HepG2 (cell line): ENCODE results near the gene SLC11A1. TPM values are rescaled to one million over a fixed set of nuclear protein-coding genes. Genes with fewer than 3 reads are reported as not detected.

Experiments used
- CREM ChIP-seq, 2 experiments: sonication (generic) in 1 of 2; formaldehyde crosslinking in 1 of 2; IDR thresholded peaks; 2 replicates each; pipeline versions ENCODE4 v1.4.0 to v1.6.1; 2016 to 2020; ENCODE audit warnings: antibody characterized with exemption in 1 of 2, mild to moderate bottlenecking in 1 of 2, missing genetic modification reagents in 1 of 2
- EP300 ChIP-seq, 3 experiments: sonication (generic) in 1 of 3; formaldehyde crosslinking in 1 of 3; IDR thresholded peaks; 2 replicates each; pipeline versions ENCODE4 v1.5.1 to v1.6.1; 2011 to 2020; ENCODE audit warnings: low read depth in 2 of 3, low read length in 2 of 3, borderline replicate concordance in 1 of 3, improper control_type of control experiment in 1 of 3, mild to moderate bottlenecking in 1 of 3, missing genetic modification reagents in 1 of 3, moderate library complexity in 1 of 3
- HOMEZ ChIP-seq: IDR thresholded peaks from 2 replicates; pipeline ENCODE4 v1.6.1; 2016; ENCODE audit warnings: low read depth
- IRX3 ChIP-seq: sonication (generic); formaldehyde crosslinking; IDR thresholded peaks from 2 replicates; pipeline ENCODE4 v1.8.1; 2023; ENCODE audit warnings: mild to moderate bottlenecking, low read depth, missing genetic modification reagents, borderline replicate concordance
- JDP2 ChIP-seq: sonication (generic); formaldehyde crosslinking; IDR thresholded peaks from 2 replicates; pipeline ENCODE4 v1.8.1; 2022; ENCODE audit warnings: missing genetic modification reagents, borderline replicate concordance
- PITX1 ChIP-seq: sonication (generic); formaldehyde crosslinking; IDR thresholded peaks from 2 replicates; pipeline ENCODE4 v1.5.1; 2020; ENCODE audit warnings: mild to moderate bottlenecking, missing genetic modification reagents
- POLR2G ChIP-seq: fragments of 200-400 bp; formaldehyde crosslinking; IDR thresholded peaks from 2 replicates; pipeline ENCODE4 v1.6.1; 2018; ENCODE audit warnings: mild to moderate bottlenecking, low read depth, low read length, moderate library complexity
- RCOR2 ChIP-seq: IDR thresholded peaks from 2 replicates; pipeline ENCODE4 v1.6.1; 2016; ENCODE audit warnings: missing biosample characterization, missing genetic modification reagents
- SAFB2 ChIP-seq: sonication (generic); formaldehyde crosslinking; IDR thresholded peaks from 2 replicates; pipeline ENCODE4 v1.5.1; 2020; ENCODE audit warnings: missing genetic modification reagents, low read depth, mild to moderate bottlenecking, borderline replicate concordance
- SP2 ChIP-seq: sonication (generic); formaldehyde crosslinking; IDR thresholded peaks from 2 replicates; pipeline ENCODE4 v1.5.1; 2020; ENCODE audit warnings: mild to moderate bottlenecking, missing genetic modification reagents
- TBX2 ChIP-seq: sonication (generic); formaldehyde crosslinking; IDR thresholded peaks from 2 replicates; pipeline ENCODE4 v1.5.0; 2020; ENCODE audit warnings: missing genetic modification reagents, mild to moderate bottlenecking, borderline replicate concordance
- YEATS2 ChIP-seq: sonication (generic); formaldehyde crosslinking; IDR thresholded peaks from 2 replicates; pipeline ENCODE4 v1.4.0; 2020; ENCODE audit warnings: missing genetic modification reagents, borderline replicate concordance
- ZKSCAN5 ChIP-seq: sonication (generic); formaldehyde crosslinking; IDR thresholded peaks from 2 replicates; pipeline ENCODE4 v1.5.1; 2020; ENCODE audit warnings: mild to moderate bottlenecking, missing genetic modification reagents
- ZNF24 ChIP-seq: fragments of 450-650 bp; IDR thresholded peaks from 2 replicates; pipeline ENCODE4 v1.6.1; 2017; ENCODE audit warnings: antibody characterized with exemption, mild to moderate bottlenecking
- ZNF276 ChIP-seq: sonication (generic); formaldehyde crosslinking; IDR thresholded peaks from 2 replicates; pipeline ENCODE4 v1.4.0; 2020; ENCODE audit warnings: mild to moderate bottlenecking, low read depth, missing genetic modification reagents
- ZNF343 ChIP-seq: sonication (generic); formaldehyde crosslinking; IDR thresholded peaks from 2 replicates; pipeline ENCODE4 v1.4.0; 2020; ENCODE audit warnings: mild to moderate bottlenecking, missing genetic modification reagents
- ZNF414 ChIP-seq: sonication (generic); formaldehyde crosslinking; IDR thresholded peaks from 2 replicates; pipeline ENCODE4 v1.5.0; 2020; ENCODE audit warnings: missing genetic modification reagents
- ZNF501 ChIP-seq: sonication (generic); formaldehyde crosslinking; IDR thresholded peaks from 2 replicates; pipeline ENCODE4 v1.5.1; 2020; ENCODE audit warnings: mild to moderate bottlenecking, moderate library complexity, missing genetic modification reagents
- ZNF576 ChIP-seq: sonication (generic); formaldehyde crosslinking; IDR thresholded peaks from 2 replicates; pipeline ENCODE4 v1.4.0; 2020; ENCODE audit warnings: mild to moderate bottlenecking, missing genetic modification reagents
- ZNF589 ChIP-seq: sonication (generic); formaldehyde crosslinking; conservative IDR thresholded peaks from 2 replicates; pipeline ENCODE4 v1.8.0; 2022; ENCODE audit warnings: mild to moderate bottlenecking, moderate library complexity, missing genetic modification reagents
- ZNF784 ChIP-seq: sonication (generic); formaldehyde crosslinking; IDR thresholded peaks from 2 replicates; pipeline ENCODE4 v1.5.1; 2020; ENCODE audit warnings: missing genetic modification reagents, mild to moderate bottlenecking, borderline replicate concordance
- ZSCAN20 ChIP-seq: sonication (generic); formaldehyde crosslinking; IDR thresholded peaks from 2 replicates; pipeline ENCODE4 v1.4.0; 2020; ENCODE audit warnings: missing genetic modification reagents, mild to moderate bottlenecking, borderline replicate concordance
- polyA plus RNA-seq, 8 experiments: library from polyadenylated mRNA; depleted of rRNA in 3 of 8; stranded (reverse) in 7 of 8; unstranded in 1 of 8; fragments of >200 nt; fragmentation: Illumina TruSeq in 4 of 8; extraction: Trizol in 4 of 8; gene quantifications; 2 replicates each; pipeline versions ENCODE4 v1.2.1 to v1.2.3, GENCODE V29; 2011 to 2016; ENCODE audit warnings: low read depth in 4 of 8, missing spikeins in 1 of 8, mixed read lengths in 1 of 8; ENCODE audit not compliant: insufficient read depth in 1 of 8
- total RNA-seq, 5 experiments: library from RNA; depleted of rRNA; stranded (reverse); fragments of >200 nt; fragmentation: Illumina TruSeq; extraction: Trizol; gene quantifications; 2 replicates each; pipeline ENCODE4 v1.2.3, GENCODE V29; 2016; ENCODE audit warnings: low read depth in 1 of 5

Gene SLC11A1
- total and polyA plus RNA-seq, 2 of the 13 experiments (the other 11 are each of a cell fraction or from before 2014, with no cell fraction given) = 0.33 to 2.3 TPM

- TF ChIP-seq TBX2 (CRISPR knock-in tag) (peak; percentile 75), ZKSCAN5 (peak; percentile 15; the same call in 1 of the 2 replicates), EP300 (IDR thresholded peaks at IDR 0.05; ENCODE audit: low read depth in 2 of 2, low read length in 2 of 2) (no peak; a peak in 1 of 4 replicates), EP300 (CRISPR knock-in tag; IDR thresholded peaks at IDR 0.05; ENCODE audit: borderline replicate concordance) (no peak), RCOR2 (CRISPR knock-in tag) (no peak), ZNF784 (peak; percentile 21; the same call in 1 of the 2 replicates), YEATS2 (no peak), POLR2G (peak; percentile 91), ZNF24 (no peak), ZNF343 (CRISPR knock-in tag) (0 out of 2 replicates have a peak, but pooled peaks have one; percentile 28), JDP2 (CRISPR knock-in tag) (no peak; the same call in 1 of the 2 replicates), ZNF276 (no peak), CREM (IDR thresholded peaks at IDR 0.05) (0 out of 2 replicates have a peak, but pooled peaks have one; percentile 32), CREM (CRISPR knock-in tag; IDR thresholded peaks at IDR 0.05) (no peak), HOMEZ (CRISPR knock-in tag) (peak; percentile 19; the same call in 1 of the 2 replicates), IRX3 (CRISPR knock-in tag) (0 out of 2 replicates have a peak, but pooled peaks have one; percentile 11), ZNF589 (CRISPR knock-in tag) (peak; percentile 54), ZNF414 (CRISPR knock-in tag) (peak; percentile 26; the same call in 1 of the 2 replicates), SP2 (CRISPR knock-in tag) (no peak), SAFB2 (CRISPR knock-in tag) (peak; percentile 93), ZNF501 (CRISPR knock-in tag) (peak; percentile 1), ZSCAN20 (CRISPR knock-in tag) (0 out of 2 replicates have a peak, but pooled peaks have one; percentile 27), ZNF576 (CRISPR knock-in tag) (peak; percentile 78), PITX1 (peak; percentile 33; the same call in 1 of the 2 replicates)
These were observed 18.3 kb downstream of the SLC11A1 start (continued) for GRCh38 chr2:218400167-218400929.
